Keratinocyte (primary cell): ENCODE data around the gene KCNQ2.

Experiments
- EZH2 ChIP-seq: IDR thresholded peaks from one replicate; pipeline ENCODE4 v1.6.1; 2012; ENCODE audit warnings: inconsistent platforms, mild to moderate bottlenecking, low read length, moderate library complexity
- TF ChIP-seq, protein P1 (sequence below), 3 experiments: IDR thresholded peaks in 1 of 3; conservative IDR thresholded peaks in 1 of 3; optimal IDR thresholded peaks in 1 of 3; 2 replicates in 2 of 3; 3 replicates in 1 of 3; pipeline versions ENCODE3 to v1.5.1; 2011; ENCODE audit warnings: low read length in 3 of 3, mild to moderate bottlenecking in 3 of 3, moderate library complexity in 2 of 3, control low read depth in 1 of 3, inconsistent platforms in 1 of 3; ENCODE audit not compliant: insufficient read depth in 2 of 3; ENCODE audit errors: extremely low read depth in 1 of 3

DNA sequence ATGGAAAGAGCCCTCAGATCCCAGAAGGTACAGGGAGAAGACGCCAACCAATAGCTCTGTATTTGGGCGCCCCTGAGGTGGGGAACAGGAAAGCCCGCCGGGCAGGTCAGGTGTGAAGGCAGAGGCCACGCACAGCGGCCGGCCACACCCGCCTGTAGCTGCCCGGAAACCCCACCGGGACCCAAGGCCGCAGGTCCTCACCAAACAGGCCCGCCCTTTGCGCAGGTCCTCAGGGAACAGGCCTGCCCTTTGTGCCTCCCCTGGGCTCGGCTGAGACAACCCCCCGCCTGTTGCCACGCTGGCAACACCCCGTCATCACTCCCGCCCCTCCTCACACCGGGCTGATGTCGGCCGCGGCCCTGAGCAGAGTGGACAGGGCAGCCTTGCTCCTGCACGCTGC is 66.4 kb downstream of the KCNQ2 start:
- TF ChIP-seq, protein P1, sequence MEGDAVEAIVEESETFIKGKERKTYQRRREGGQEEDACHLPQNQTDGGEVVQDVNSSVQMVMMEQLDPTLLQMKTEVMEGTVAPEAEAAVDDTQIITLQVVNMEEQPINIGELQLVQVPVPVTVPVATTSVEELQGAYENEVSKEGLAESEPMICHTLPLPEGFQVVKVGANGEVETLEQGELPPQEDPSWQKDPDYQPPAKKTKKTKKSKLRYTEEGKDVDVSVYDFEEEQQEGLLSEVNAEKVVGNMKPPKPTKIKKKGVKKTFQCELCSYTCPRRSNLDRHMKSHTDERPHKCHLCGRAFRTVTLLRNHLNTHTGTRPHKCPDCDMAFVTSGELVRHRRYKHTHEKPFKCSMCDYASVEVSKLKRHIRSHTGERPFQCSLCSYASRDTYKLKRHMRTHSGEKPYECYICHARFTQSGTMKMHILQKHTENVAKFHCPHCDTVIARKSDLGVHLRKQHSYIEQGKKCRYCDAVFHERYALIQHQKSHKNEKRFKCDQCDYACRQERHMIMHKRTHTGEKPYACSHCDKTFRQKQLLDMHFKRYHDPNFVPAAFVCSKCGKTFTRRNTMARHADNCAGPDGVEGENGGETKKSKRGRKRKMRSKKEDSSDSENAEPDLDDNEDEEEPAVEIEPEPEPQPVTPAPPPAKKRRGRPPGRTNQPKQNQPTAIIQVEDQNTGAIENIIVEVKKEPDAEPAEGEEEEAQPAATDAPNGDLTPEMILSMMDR (optimal IDR thresholded peaks at IDR 0.05 in 1 of 3, IDR thresholded peaks at IDR 0.05 in 1 of 3, conservative IDR thresholded peaks at IDR 0.05 in 1 of 3; ENCODE audit: extremely low read depth in 1 of 3, insufficient read depth in 2 of 3, low read length in 3 of 3), result no peak
- TF ChIP-seq EZH2, result no peak
